GM21515 (cell line): ENCODE data around the gene MFAP5.
"Not testable (repeated sequence)": the region's sequence is repeated elsewhere in the genome, so short reads cannot be mapped to it uniquely, and the experiment has no call there.

ENCODE experiments used
- ATAC-seq: cut with Tn5 transposase; IDR thresholded peaks from one replicate; pipeline ENCODE4 v1.9.1; 2021; ENCODE audit not compliant: unreplicated experiment

MFAP5 gene

DNA sequence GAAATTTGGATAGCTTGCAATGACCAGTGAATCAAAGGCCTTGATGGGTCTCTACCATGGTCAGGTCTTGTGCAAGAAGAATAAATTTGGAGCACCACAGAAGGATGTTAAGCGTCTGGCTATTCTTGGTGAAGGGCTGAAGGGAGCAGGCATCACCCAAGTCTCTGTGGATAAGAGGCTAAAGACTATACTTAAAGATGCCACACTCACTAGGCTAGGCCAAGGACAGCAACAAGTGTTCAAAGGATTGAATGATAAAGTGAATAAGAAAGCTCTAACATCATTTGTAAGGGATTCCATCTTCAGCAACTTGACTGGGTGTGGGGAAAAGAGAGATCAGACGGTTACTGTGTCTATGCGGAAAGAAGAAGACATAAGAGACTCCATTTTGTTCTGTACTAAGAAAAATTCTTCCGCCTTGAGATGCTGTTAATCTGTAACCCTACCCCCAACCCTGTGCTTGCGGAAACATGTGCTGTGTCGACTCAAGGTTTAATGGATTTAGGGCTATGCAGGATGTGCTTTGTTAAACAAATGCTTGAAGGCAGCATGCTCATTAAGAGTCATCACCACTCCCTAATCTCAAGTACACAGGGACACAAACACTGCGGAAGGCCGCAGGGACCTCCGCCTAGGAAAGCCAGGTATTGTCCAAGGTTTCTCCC, 27.2 kb downstream of the MFAP5 start:
- ATAC-seq: not testable (repeated sequence)

DNA sequence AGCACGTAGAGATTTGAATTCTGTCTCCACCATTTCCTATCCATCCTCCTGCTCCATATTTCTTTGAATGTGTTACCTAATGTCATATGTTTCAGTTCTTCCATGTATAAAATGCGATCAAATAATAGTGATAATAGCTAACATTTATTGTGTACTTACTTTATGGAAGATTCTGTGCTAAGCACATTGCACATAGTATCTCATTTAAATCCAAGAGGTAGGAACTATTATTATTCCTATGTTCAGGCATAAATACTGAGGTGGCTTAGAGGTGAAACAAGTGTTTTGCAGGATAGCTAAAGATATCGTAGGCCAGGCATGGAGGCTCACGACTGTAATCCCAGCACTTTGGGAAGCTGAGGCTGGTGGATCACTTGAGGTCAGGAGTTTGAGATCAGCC, 32.5 kb downstream of the MFAP5 start:
- no peak for ATAC-seq

DNA sequence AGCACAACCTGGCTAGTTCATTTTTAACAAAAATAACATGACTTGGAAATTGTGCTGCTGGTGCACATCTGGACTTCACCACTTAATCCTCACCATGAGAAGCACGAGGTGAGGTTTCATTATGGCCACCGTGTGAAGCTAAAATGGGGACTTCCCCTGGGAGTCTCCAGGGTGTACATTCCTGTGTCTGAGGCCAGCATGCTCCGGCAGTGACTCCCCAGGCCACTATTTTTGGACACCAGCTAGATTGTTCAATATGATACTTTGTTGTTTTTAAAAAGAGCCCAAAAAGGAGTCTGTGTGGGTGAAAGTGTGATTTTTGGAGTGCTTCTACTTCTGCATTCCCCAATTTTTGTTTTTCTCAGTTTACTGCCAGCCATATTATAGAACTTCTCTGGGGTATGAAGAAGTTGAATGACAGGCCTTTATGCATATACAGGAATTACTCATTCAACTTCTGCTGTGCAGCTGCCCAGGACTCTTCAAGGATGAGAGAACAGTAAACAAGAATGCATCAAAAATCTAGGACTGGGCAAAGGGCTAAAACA, 33.1 kb downstream of the MFAP5 start:
- peak; percentile 89 for ATAC-seq

DNA sequence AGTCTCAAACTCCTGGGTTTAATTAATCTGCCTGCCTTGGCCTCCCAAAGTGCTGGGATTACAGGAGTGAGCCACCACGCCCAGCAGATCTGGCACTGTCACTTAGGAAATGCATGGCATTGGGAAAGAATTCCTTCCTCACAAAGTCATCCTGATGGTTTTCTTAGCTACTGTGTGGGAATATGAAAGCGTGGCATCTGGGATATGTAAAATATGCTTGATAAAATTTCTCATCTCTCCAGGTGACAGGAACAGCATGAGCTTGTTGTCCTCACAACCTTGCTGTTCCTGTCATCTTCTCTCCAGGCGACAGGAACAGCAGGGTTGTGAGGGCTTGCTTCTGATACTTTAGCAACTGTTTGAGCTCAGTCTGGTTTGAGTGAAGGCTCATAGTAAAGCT, 33.9 kb downstream of the MFAP5 start:
- no peak for ATAC-seq

DNA sequence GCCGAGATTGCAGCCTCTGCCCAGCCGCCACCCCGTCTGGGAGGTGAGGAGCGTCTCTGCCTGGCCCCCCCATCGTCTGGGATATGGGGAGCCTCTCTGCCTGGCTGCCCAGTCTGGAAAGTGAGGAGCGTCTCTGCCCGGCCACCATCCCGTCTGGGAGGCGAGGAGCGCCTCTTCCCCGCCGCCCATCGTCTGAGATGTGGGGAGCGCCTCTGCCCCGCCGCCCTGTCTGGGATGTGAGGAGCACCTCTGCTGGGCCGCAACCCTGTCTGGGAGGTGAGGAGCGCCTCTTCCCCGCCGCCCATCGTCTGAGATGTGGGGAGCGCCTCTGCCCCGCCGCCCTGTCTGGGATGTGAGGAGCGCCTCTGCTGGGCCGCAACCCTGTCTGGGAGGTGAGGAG, 37.9 kb downstream of the MFAP5 start:
- ATAC-seq: not testable (repeated sequence)

DNA sequence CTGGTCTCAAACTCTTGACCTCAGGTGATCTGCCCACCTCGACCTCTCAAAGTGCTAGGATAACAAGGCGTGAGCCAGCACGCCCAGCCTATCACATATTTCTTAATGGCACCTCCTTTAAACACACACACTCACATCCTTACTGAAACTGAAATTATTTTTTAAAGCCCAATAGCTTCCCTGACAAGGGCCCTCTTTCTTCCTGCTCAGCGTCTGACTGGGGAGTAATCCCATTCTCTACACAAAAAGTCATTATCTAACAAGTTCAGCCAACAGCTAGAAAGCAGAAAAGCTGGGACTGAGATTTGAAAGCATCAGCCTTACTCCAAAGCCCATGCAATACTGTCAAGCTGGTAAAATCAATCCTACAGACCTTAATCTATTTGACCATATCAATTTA, 40.0 kb downstream of the MFAP5 start:
- ATAC-seq: no peak

DNA sequence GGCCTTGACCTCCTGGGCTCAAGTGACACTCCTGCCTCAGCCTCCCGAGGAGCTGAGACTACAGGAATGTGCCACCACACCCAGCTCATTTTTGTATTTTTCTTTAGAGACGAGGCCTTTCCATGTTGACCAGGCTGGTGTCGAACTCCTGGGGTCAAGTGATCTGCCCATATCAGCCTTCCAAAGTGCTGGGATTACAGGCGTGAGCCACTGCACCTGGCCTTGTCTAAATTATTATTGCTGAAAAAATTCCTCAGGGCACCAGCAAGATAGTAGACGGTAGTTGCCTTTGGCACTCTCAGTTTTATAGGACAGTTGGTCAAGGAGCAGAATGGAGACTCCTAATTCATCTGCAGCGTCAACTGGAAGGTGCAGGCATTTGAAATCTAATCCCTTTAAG, 47.4 kb downstream of the MFAP5 start:
- ATAC-seq: no peak

DNA sequence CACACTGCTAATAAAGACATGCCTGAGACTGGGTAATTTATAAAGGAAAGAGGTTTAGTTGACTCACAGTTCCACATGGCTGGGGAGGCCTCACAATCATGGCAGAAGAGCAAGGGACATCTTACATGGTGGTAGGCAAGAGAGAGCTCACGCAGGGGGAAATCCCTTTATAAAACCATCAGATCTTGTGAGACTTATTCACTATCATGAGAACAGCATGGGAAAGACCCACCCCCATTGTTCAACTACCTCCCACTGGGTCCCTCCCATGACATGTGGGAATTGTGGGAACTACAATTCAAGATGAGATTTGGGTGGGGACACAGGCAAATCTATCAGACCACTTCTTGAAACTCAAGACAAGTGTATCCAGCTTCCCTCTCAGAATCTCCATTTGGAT, 48.7 kb downstream of the MFAP5 start:
- not testable (repeated sequence) for ATAC-seq

DNA sequence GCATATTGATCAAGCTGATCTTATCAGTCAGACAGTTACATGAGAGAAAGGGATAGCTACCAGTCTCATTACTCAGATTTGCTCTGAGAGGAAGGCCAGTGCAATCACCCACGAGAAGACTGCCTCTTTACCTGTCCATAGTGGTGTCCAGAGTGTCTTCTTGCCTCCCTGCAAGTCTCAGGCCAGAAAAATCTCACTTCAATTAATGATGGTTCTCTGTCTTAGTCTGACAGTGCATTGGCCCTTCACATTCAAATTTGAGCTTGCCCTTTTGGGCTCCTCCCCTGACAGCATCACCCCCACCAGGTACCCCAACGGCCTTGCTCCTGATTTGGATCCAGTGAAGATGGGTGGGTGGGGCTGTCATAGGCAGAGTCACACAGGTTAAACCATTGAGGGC, 50.0 kb downstream of the MFAP5 start, which contains the start of gene AICDA:
AICDA (minus strand) TSS at position 231 of the 400 bp plus-strand sequence; CDS start at position 139, 92 bp downstream.
- no peak for ATAC-seq

DNA sequence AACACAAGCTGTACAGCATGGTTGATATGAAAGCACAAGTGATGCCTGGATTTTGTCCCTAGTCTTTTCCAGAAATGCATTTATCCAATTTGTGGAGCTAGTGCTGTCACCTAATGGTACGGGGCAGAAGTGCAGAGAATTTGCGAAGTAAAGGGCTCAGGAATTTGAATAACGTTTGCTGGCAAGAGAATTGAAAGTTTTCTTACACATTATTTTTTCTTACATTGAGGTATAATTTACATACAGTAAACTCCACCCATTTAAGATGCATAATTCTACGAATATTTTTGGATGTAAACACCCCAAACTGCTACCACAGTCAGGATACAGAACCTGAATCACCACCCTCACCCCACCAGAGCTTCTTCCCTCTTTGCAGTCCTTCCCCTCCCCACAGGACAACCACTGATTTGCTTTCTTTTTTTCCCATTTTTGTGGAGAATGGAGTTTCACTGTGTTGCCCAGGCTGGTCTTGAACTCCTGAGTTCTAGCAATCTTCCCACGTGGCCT, 53.5 kb downstream of the MFAP5 start:
- ATAC-seq: no peak

DNA sequence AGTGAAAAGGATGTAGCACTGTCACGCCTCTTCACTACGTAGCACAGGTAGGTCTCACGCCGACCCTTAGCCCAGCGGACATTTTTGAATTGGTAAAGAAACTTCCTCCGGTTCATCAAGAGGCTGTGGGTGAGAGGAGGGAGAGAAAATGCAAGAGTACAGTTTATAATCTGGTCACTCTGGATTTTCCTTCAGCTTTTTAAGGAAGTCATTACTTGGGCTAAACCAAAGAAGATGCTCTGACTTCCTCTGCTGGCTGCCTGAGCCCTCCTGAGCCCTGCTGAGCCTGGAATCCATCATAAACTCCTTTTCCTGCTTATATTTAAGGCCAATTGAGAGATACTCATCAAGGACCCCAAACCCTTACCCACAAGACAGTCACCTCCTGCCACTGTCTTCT, 55.7 kb downstream of the MFAP5 start:
- no peak for ATAC-seq

DNA sequence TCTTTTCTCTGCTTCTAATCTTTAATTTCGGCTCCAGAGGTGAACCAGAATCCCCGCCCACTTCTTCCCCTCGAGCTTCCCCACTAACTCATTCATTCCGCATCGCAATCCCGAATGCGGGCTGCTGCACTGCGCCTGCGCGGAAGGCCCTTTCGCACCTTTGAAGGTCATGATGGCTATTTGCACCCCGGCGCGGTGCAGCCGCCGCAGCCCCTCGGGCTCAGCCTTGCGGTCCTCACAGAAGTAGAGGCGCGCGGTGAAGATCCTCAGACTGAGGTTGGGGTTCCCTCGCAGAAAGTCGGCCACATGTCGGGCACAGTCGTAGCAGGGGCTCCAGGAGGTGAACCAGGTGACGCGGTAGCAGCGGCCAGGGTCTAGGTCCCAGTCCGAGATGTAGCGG, 57.6 kb downstream of the MFAP5 start:
- no peak for ATAC-seq

DNA sequence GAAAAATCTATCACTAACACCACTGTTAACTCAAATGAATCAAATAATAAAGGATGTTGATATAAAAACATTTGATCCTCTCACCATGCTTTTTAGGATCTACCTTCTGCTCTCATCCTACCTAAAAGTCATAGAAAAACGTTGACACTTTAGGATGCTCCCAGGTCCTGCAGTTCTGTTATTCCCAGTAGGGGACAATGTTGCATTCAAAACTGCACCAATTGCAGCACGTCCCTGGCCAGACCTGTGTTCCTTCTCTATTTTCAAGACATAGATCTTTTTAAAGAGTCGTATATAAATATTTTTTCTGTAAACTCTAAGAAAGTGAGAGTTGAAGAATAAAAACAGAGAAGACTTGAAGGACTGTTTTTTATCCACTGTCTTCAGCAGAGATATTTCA, 58.8 kb downstream of the MFAP5 start:
- ATAC-seq: no peak

DNA sequence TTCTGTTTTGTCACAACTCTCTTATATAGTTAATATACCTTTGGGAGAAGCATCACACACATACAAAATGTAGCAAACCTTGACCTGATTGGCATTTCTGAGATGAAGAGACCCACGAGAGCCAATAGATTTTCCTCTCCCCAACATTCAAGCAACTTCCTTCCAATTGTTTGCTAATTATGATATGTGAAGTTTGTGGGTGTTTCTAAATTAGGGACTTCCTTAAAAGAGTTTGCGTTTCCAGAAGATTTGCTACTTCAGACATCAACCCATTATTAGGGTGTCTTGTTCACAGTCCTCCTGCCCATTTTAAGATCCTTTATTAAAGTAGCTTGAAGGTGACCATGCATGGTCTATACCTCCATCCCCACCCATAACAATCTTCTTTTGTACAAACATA, 59.3 kb downstream of the MFAP5 start:
- ATAC-seq: no peak

DNA sequence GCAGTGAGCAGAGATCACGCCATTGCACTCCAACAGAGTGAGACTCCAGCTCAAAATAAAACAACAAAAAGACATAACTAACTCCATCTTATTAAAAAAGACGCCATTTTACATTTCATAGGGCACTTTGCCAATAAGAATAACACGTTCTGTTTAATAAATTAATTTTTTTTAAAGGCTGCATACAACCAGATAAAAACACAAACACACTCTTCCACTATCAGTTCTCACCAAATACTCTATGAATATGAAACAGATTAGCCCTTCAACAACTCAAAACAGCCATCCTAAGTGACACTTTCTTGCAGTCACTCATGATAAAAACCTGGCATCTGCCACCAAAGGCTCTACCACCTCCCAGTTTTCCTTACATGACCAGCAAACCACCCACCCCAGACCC, 66.1 kb downstream of the MFAP5 start:
- ATAC-seq: no peak
